Measurements from ENCODE around the gene DENND5A. TPM values are rescaled to one million over a fixed set of nuclear protein-coding genes. Genes with fewer than 3 reads are reported as not detected.
A peak's percentile ranks its signal among the peaks of the same experiment; 100 is the strongest.

The DENND5A gene
- total RNA-seq (2013) = 180 TPM
- polyA plus RNA-seq (100 to 1,000 TPM in 1 of 3 donors, 10 to 100 TPM in 2; 24.4 to 291 (median 37.5) TPM), polyA minus RNA-seq (196 and 333 TPM in 2 replicates), total RNA-seq (640 to 3,579 (median 953) reads per million in 11 experiments)

DNA sequence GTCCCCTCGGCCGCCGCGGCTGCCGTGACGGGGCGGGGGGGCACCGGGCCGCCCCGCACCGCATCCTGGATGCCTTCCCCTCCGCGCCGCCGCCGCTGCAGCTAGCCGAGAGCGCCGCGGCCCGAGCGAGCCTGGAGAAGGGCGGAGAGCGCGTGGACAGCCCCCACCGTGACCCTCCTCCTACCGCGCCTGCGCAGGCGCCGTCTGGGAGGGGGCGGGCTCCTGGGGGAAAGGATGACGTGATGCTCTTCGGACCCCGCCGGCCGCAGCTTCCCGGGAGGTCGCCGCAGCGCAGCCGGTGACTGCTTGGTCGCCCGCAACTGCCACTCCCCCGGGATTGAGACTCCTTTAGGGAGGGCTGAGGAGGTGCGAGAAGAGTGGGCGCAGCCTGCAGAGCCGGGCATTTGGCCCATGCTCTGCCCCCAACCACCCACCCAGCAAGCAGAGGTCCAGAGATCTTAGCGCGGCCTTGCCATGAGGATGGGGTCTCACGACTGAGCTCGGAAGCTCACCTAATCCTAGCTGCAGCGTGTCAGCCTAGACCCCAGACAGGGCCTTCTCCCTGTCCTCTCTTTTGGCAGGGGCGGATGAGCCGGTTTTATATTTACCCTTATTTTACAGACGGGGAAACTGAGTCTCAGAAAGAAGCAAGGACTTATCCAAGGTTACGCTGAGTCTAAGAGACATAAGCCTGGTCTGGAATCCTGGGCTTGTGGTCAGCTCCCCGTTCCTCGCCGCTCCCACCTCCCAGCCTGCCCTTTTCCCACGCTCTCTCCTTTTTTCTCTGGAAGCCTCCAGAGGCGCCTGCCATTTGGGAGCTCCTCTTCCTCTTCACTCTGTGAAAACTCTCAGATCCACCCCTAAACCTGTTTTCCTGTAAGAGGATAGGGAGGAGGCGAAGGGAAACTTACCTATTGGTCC lies at the start of gene DENND5A:
DENND5A (minus strand) TSS at position 140 of the 921 bp plus-strand sequence. CDS start 281 bp downstream, outside the sequence.
- DNase-seq = peak; percentile 76 to 90 (median 86)
- peaks cover 18 to 35% of the 10 kb centered on the region in 2 donors for H3K4me1 ChIP-seq (ENCODE audit: control insufficient read depth in 1 of 2, insufficient read depth in 2 of 2, low read length in 2 of 2)
- Mint-ChIP-seq H3K36me3 (peaks cover 6 to 7% of the 10 kb centered on the region in 2 donors), H3K27me3 (ENCODE audit: low read depth in 3 of 3) (peaks cover 0 to 15% (median 7%) of the 10 kb centered on the region in 3 donors), H3K9me3 (no peaks in the 10 kb centered on the region), H3K4me3 (peak within 1 kb of the TSS; percentile 93 to 99), H3K4me1 (peaks cover 30% of the 10 kb centered on the region), H3K27ac (peak within 1 kb of the TSS; percentile 100)
- peak within 1 kb of the TSS; percentile 84 for H3K4me2 ChIP-seq (replicated peaks; ENCODE audit: extremely low read depth, low read length, poor library complexity, severe bottlenecking)
- H3K9me3 ChIP-seq (replicated peaks in 1 of 2; ENCODE audit: control insufficient read depth in 1 of 2, insufficient read depth in 1 of 2, low read length in 2 of 2) = no peaks in the 10 kb centered on the region
- whole genome bisulfite sequencing (ENCODE audit: insufficient coverage) = 7% methylated on average over 54 of the region's 63 CpGs
- TF ChIP-seq, protein P1, sequence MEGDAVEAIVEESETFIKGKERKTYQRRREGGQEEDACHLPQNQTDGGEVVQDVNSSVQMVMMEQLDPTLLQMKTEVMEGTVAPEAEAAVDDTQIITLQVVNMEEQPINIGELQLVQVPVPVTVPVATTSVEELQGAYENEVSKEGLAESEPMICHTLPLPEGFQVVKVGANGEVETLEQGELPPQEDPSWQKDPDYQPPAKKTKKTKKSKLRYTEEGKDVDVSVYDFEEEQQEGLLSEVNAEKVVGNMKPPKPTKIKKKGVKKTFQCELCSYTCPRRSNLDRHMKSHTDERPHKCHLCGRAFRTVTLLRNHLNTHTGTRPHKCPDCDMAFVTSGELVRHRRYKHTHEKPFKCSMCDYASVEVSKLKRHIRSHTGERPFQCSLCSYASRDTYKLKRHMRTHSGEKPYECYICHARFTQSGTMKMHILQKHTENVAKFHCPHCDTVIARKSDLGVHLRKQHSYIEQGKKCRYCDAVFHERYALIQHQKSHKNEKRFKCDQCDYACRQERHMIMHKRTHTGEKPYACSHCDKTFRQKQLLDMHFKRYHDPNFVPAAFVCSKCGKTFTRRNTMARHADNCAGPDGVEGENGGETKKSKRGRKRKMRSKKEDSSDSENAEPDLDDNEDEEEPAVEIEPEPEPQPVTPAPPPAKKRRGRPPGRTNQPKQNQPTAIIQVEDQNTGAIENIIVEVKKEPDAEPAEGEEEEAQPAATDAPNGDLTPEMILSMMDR (IDR thresholded peaks at IDR 0.05) = no peak
- H3K36me3 ChIP-seq (replicated peaks in 1 of 2; ENCODE audit: control insufficient read depth in 1 of 2, insufficient read depth in 2 of 2, low read length in 2 of 2) = no peaks in the 10 kb centered on the region
- peaks cover 33% of the 10 kb centered on the region for H3K79me2 ChIP-seq (ENCODE audit: insufficient read depth, low read length)
- H3K9ac ChIP-seq (ENCODE audit: insufficient read depth, low read length, poor library complexity, severe bottlenecking) = peak within 1 kb of the TSS; percentile 99
- no peaks in the 10 kb centered on the region for H3K27me3 ChIP-seq (ENCODE audit: control insufficient read depth in 2 of 2, insufficient read depth in 2 of 2, low read length in 2 of 2)
- peak within 1 kb of the TSS; percentile 75 to 97 (median 97) for H3K4me3 ChIP-seq (replicated peaks in 1 of 3; ENCODE audit: low read depth in 2 of 3, low read length in 3 of 3)
- intact Hi-C loops (cut with micrococcal nuclease) = loop anchor here in 1 of 2 donors (2.0 kb wide), 1 partner anchor 99 kb away; no protein-coding TSS in a partner anchor
- peak within 1 kb of the TSS; percentile 99 to 100 for H3K27ac ChIP-seq (ENCODE audit: low read depth in 1 of 2, low read length in 2 of 2)
- H2AFZ ChIP-seq (ENCODE audit: insufficient read depth, low read depth, low read length, poor library complexity, severe bottlenecking) = peak within 1 kb of the TSS; percentile 77
- H4K20me1 ChIP-seq (ENCODE audit: insufficient read depth, low read length) = peaks cover 33% of the 10 kb centered on the region

Measured in CD14-positive monocyte (primary cell).